ENCODE data around the gene ELMO1.

ELMO1 gene

DNA sequence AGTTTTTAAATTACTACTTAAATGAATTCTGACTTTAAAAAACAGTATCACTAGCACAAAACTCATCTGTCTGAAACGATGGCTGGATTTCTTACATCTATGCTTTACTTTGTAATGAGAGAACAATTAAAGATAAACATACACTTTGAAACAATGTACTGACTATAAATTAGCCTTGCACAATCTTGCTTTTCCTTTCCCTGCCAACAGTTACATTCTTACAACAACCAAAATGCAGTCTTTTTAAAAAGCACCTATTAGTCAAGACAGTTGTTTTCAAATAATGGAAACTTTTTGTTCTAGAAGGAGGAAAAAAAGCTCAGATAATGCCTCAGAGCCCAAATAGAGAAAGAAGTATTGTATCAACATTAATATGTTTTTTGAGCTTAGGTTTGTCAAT lies 153.3 kb downstream of the ELMO1 start:
- no peak for DNase-seq

DNA sequence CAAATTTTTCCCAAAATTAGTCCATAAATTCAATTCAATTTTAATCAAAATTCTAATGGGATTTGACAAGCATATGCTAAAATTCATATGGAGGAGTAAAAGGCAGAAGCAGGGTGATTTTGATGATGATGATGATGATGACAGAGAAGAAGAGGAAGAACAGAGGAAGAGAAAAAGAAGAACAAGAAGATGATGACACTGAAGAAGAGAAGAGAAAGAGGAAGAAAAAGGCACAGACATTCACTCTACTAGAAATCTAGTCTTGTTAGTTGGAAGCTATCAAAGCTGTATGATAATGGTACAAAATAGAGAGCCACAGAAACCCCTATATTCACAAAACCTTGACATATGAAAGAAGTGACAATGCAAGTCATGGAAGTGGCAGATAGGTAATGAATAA lies 157.9 kb downstream of the ELMO1 start:
- no peak for DNase-seq

DNA sequence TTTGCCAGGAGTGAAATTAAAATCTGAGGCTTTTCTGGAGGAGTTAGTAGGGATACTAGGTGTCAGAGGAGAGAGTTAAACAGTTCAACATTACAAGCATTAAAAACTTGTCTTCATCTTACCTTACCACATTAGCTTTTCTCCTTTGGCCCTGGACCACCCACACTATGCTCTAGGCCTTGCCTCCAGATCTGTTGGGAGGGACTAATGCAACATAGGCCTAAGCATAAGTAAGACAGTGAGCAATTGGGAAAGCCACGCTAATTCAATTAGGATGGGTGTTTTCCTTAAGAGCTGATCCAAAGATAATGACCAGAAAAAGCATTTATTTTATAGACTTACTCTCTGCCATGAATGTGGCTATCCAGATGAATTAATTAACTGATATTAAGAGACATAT lies 158.9 kb downstream of the ELMO1 start:
- no peak for DNase-seq

DNA sequence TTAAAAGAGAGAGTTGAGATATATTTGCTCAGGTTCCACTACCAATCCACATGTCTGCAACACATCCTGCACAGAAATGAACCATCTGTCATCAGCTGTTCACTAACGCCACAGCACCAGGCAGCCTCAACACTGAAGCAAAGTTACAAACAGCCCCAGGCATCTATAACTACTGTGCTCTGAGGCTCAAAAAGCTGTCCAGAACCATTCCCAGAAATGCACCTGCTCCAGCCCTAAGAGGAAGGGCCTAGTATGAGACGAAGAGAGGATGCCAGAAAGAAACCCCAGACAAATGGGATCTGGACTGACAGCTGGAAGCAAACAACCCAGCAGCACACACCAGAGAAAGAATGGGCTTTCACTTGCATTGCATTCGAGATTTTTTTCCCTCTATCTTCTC lies 159.3 kb downstream of the ELMO1 start:
- no peak for DNase-seq

DNA sequence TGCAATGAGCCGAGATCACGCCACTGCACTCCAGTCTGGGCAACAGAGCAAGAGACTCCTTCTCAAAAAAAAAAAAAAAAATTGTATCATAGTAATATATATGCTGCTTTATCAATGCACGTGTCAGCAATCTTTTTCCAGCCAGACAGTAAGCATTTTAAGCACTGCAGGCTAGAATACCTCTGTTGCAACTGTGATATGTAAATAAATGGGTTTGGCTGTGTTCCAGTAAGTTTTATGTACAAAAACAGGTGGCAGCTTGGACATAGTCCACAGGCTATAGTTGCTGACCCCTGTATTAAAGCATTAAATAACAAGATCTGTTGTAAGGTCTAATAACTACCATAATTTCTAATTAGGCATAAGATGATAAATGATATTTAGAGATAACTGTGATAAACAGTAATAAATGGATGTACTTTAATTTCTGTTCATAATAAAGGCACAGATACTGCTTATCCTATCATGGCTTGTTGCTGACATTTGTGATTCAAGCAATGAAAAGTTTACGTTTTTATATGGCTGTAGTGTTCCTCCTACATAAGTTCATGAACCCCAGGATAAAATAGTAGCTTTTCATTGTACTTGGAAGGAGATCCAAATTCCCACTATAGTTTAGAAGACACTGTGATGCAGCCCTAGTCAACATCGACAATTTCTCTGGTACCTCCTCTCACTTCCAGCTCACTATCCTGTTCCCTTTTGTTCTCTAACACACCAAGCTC lies 161.4 kb downstream of the ELMO1 start:
- no peak for DNase-seq

DNA sequence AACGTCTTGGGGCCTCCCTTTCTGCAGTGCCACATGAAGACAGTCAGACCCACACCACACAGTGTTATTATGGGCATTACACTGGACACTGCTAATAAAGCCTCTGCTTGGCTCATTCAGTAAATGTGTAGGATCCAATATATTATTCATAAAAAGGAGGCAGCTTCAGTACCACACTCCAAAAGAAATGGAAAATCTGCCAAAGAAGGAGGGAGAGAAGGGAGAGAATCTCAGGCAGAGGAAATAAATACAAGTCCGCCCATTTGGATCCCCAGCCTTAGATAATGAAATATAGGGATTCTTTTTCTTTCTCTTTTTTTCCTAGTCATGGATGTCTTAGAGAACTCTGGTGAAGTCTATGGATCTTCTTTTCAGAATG lies 162.2 kb downstream of the ELMO1 start:
- DNase-seq, result no peak

DNA sequence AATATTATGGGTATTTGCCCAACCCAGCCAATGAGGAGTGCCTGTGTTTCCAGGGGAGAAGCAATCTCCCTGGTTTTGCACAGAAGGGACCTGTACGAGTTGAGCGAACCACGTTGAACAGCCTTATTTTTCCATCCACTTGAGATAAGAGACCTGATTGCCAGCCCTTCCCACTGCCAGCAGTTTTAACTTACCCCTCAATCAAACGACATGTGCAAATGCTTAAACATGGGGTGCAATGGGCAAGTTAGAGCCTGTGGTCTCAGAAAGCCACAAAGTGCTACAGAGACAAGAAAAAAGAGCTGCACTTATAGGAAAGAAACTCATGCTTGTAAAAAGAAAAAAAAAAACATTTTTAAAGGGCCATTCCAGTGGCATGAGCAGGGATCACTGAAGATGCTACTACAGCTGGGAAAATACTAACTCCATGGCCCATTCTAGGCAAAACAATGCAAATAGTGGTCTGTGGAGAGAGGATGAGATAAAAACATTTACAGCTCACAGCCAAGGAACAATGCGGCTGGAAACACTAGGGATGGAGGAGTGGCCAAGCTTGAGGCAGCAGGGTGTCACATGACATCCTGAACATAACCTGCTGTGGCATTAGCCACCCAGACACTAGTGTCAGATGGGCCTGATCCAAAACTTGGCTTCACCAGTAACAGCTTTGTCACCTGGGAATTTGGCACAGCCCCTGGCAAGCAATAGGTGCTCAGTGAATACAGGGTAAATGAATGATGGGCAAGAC lies 162.8 kb downstream of the ELMO1 start:
- no peak for DNase-seq

DNA sequence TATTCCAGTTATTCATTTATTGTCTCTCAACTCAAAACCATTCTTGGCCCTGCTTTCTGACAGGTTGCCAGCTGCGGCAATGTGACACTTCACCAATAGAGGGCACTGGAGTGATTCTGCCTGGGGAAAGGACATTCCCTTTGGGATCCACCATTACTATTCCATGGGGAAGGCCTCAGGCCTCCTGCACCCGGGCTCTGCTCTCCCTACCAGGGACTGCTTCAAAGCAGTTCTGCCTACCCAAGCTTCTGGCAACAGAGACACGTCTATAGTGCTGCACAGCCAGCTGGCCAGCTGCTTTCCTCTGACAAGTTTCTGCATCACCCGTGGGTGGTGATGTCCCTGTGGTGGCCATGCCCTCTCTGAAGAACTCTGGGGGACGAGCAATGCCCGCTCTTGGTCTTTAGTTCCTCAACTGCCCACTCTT lies 163.8 kb downstream of the ELMO1 start:
- peak; percentile 24 for DNase-seq

DNA sequence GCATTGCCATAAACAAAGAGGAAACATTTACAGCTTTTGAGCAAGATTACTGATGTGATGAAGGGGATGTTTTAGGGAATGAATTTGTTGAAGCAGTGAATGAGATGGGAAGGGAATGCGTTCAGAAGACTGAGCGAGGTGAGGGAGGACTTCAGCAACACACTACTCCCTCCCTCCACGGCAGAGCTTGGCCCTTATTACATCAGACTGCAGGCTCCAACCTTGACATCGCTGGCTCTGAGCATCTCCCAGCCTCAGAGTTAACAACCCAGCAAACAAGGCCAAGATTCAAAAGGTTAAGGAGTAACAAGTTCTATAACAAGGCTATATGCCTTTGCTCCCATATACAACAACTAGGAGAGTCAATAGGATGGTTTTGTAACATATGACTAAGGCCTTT lies 164.4 kb downstream of the ELMO1 start:
- no peak for DNase-seq

DNA sequence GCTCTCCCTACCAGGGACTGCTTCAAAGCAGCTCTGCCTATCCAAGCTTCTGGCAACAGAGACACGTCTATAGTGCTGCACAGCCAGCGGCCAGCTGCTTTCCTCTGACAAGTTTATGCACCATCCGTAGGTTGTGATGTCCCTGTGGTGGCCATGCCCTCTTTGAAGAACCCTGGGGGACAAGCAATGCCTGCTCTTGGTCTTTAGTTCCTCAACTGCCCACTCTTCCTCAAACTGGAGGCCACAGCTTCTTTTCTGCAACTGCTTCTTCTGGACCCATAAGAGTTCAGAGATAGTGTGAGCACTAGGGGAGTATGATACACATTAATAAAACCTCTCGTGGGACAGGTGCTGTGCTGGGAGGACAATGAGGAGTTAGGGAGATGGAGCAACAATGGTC lies 164.9 kb downstream of the ELMO1 start:
- DNase-seq, result no peak

DNA sequence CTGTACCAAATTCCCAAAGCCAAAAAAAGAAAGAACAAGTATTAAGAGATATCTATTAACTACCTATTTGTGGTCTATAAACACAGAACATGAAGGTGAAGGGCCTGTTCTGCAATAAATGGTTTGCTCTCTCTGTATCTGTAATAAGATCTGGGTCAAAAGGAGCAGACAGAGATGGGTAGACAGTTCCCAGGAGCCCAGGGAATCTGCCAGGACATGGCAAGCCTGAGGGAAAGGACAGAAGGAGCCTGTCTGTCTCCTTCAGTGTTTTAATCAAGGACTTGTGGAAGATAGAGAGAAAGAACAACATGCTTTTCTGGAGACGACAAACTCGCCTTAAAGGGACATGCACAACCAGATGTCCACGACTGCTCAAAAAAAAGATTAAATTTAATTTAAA lies 165.7 kb downstream of the ELMO1 start:
- no peak for DNase-seq

DNA sequence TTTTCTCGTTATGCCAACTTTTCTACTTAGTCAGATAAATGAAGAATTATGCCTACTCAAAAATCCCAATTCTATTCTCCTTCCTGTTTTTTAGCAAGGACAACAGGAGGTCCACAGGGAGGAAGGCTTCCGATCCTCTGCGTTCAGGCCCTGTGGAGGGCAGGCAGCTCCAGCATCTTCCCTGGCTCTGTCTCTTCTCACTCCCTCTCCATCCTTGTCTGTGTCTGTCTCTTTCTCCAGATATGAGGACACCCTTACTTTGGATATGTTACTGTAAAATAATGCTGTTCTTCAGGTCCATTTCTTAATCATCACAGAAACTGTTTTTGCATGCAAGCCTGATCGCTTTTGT lies 166.6 kb downstream of the ELMO1 start:
- no peak for DNase-seq

DNA sequence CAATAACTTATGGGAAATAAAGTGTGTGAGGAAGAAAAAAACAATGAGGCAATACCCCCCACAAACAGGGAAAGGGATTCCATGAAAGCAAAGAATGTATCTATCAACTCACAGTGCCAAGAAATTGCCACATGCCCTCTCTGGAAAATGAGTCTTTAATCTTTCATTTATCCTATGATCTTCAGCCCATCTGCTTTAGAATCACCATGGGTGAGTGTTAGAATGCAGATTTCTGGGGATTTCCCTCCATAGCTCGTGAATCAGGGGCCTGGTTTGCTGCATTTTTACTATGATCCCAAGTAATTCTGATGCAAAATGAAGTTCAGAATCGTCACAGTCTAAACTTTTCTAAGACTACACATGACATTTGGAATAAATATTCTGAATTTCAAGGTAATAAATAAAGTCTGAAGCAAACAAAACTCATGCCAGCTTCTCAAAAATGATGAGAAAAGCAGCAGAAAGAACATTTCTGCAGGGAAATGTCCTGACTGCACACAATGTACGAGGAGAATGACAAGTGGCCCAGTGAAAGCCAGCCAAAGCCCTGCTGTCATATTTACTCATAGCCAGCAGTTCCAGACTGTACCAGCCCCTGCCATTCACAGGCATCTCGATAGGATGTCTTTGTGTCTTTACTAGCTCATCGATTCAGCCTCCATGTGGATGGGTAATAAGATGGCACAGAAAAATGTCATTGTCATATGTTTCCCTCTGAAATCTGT lies 167.1 kb downstream of the ELMO1 start:
- DNase-seq, result no peak

DNA sequence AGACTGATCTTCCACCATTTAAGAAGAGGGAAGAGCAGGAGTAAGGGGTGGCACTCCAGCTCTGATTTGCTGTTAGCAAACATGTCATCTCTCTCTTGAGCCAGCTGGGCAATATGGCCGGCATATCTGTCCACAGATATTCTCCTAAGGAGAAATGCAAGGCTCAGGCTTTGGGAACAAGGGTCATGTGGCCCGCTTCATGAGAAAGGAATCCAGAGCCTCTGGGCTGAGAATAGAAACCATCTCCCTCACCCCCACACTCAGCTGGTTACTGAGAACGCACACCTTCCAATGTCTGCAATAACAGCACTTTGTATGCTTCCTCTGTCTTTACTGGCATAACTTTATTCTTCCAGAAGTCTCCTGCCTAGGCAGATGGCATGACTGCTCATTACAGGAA lies 171.2 kb downstream of the ELMO1 start:
- no peak for DNase-seq

DNA sequence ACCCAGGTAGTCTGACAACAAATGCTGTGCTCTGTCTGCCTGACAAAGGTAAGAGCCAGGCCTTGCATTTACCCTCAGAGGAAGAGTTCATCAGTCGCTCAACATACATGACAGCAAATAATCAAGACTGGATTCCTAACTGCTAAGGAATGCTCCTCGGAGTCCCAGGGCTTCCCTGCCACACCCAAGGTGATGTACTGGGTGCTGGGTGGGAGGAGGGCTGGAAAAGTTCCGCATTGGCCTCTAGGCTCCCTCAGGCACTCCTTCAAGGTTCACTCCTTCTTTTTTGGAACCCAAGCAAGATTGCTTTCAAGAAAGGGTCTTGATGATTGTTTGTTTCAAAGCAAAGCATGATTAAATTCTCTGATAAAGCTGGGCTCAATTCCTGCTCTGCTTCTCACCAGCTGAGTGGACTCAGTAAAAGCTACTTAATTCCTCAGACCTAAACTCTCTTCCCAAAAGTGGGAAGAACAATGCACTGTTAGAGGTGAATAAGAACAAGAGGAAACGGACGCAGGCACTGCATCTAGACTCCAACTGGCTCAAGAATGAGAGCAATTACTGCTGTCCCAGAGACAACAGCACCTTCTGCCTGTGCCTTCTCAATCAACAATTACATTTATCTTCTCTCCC lies 173.5 kb downstream of the ELMO1 start:
- DNase-seq, result no peak

DNA sequence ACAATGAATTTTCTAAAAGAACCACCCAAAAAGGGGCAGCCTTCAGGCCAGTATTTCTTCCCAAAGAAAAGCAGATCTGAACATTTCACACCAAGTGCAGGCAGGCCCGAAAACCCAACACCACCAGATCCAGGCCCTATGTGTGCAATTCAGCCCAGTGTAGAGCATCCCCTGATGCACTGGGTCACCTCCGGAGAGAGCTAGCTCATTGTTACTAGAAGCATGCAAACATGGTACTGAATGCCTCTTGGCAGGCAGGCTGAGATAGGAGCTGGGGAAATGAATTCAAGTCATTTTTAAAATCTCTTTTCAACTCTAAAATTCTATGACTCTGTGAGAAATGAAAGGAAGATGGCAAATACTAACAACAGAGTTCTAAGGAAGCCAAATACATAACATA lies 174.8 kb downstream of the ELMO1 start:
- no peak for DNase-seq

DNA sequence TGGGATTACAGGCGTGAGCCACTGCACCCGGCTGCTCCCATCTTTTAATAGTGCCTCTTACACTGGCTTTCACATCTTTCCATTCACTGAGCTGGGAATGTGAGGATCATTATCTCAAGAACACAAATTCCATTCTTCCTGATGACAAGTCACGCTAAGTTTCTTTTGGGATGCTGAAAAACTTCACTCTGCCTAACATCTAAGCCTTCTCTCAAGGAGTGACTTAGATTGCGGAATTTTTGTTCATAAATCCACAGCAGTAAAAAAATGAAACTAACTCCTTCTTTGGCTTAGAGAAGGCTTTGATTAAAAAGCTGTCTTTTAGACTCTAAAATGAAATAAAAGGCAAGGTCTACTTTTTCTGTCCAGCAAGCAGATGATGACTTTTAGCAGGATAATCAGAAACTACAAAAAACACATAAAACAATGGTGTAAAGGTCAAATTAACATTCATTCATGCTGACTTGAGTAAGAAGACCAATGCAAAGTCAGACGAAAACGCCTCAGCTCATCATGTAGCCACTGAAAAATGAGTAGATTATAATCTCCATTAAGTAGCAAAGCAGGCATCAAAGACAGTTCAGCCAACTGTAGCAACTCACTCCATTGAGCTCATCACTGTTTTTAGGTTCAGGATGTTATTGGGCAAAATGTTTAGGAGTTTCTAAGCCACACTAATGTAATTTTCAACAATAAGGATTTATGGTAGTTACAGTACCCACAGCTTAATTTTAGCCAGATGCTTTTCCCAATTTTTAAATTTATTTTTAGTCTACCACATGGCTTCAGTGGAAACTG lies 178.8 kb downstream of the ELMO1 start:
- DNase-seq, result no peak

DNA sequence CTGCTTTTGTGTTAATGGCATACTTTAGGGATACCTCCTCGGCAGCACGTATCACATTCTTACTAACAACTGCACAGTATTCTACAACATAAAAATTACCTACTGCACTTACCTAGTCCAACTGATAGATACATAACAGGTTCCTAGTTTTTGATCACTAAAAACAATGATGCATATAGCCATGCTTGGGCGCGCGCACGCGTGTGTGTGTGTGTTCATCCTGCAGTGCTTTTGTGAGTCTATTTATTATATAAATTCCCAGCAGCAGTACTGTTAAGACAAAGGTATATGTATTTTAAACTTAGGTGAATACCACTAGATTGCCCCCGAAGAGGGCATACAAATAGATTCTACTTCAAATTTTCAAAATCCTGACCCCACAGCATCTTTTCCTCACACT lies 181.4 kb downstream of the ELMO1 start:
- DNase-seq, result no peak

DNA sequence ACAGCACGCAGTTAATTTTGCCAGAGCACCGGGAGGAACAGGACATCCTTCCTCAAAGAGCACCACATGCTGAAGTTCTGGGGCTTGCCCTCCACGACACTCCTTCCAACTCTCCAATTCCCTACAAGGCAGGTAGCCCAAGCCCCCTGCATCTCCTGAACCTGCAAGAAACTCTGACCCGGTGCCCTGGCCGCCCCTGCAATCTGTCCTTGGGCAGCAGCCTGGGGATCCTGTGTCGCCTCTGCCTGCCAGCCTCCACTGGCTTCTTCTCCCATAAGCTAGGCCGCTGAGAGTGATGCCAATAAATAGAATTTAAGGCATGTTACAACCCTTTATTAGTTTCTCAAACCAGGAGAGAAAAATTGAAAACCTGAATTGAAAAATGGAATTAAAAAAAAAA lies 182.8 kb downstream of the ELMO1 start:
- DNase-seq, result no peak

DNA sequence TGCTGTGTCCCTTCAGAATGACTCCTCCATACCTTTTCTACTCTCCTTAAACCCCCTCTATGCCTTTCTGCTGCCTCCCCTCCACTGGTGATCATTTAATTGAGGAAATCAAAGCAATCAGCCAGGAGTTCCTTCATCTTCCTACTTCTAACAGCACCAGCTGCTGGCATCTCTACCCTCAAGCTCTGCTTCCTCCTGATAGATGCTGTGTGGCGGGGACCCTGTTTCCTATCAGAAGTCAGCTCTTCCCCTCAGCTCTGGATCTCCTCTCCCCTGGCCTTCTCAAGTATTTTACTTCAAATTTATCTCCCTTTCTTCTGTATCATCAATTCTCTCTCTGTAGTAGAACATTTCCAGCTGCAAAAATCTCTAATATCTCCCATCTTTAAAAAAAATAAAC lies 183.7 kb downstream of the ELMO1 start:
- no peak for DNase-seq

DNA sequence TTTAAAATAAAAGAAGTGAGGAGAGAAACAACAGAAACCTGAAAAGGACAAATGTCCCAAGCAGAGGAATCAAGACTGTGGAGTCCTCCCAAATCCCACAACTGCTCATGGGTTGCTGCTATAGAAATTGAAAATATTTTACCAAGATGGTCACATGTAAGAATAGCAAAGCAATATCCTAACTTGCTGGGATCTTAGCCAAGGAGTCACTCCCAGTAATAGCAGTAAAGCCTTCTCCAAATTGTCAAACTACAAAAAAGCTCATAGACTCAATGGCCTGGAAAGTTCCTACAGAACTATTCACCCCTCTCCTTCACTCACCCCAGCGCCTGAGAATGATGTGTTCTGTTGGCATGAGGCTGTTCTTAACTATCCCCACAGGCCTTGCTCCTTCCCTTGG lies 186.5 kb downstream of the ELMO1 start:
- DNase-seq, result no peak

DNA sequence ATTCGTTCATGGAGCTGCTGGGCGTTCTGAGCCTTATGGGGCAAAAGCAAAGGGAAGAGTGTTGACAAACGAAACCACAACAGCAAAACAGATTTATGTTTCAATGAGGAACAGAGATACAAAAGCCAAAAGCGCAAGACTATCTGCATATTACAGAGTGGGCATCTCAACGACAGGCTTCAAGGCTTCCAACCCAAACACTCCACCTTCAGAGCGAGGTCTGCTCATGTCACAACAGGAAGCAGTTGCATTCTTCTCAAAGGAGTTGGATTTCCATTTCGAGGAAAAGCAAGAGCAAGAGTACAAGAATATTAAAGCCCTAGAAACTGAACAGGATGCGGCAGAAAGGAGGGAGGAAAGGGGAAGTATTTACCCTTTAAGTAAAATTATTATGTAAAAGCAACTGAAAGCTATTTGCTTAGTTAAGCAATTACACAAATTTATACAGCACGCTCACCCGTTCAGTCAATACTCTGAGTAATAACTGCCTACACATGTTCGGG lies 189.3 kb downstream of the ELMO1 start:
- DNase-seq, result no peak

DNA sequence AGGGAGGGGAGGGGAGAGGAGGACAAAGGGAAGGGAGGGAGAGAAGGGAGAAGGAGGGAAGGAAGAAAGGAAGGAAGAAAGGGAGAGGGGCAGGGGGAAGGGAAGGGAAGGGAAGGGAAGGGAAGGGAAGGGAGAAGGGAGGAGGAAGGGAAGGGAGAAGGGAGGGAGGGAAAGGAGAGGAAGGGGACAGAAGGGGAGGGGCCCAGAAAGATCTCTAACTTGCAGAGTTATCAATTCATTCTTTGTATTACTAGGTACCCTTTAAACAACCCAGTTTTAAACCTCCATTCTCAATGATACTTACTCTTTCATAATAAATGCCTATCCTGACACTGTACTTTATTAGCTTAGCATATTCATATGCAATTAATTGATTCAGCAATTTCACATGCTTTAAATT lies 192.0 kb downstream of the ELMO1 start:
- no peak for DNase-seq
